ENCODE results near the gene ZBTB7C.

The ZBTB7C gene

DNA sequence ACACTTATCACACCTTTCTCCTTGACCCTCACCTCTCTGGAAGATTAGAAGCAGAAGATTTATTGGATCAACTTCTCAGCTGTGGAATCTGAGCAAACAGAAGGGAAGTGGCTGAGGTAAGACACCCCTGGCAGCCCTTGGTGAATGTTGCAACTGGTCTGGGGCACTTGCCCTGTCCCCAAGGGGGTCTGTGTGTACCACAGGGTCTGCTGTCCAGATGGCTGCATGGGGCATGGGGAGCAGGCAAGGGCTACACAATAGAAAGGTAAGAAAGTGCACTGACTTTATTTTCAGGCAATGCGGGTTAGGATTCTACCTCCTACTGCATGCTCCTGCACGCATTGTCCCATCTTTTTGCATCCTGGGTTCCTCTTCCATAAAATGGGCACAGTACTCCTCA is 240.3 kb downstream of the ZBTB7C start (continued):
- TF ChIP-seq MZF1 (tag by site-specific recombination; IDR thresholded peaks at IDR 0.05; ENCODE audit: borderline replicate concordance) (no peak), KLF10 (tag by site-specific recombination; IDR thresholded peaks at IDR 0.05) (no peak), SP2 (tag by site-specific recombination; IDR thresholded peaks at IDR 0.05) (no peak), REPIN1 (tag by site-specific recombination; IDR thresholded peaks at IDR 0.05; ENCODE audit: low read depth) (no peak), ZNF654 (tag by site-specific recombination; IDR thresholded peaks at IDR 0.05; ENCODE audit: low read depth) (no peak), TCF7L2 (IDR thresholded peaks at IDR 0.05; ENCODE audit: borderline replicate concordance, low read depth, low read length) (no peak)
- TF ChIP-seq, protein P1, sequence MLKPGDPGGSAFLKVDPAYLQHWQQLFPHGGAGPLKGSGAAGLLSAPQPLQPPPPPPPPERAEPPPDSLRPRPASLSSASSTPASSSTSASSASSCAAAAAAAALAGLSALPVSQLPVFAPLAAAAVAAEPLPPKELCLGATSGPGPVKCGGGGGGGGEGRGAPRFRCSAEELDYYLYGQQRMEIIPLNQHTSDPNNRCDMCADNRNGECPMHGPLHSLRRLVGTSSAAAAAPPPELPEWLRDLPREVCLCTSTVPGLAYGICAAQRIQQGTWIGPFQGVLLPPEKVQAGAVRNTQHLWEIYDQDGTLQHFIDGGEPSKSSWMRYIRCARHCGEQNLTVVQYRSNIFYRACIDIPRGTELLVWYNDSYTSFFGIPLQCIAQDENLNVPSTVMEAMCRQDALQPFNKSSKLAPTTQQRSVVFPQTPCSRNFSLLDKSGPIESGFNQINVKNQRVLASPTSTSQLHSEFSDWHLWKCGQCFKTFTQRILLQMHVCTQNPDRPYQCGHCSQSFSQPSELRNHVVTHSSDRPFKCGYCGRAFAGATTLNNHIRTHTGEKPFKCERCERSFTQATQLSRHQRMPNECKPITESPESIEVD (tag by site-specific recombination; IDR thresholded peaks at IDR 0.05) = no peak

DNA sequence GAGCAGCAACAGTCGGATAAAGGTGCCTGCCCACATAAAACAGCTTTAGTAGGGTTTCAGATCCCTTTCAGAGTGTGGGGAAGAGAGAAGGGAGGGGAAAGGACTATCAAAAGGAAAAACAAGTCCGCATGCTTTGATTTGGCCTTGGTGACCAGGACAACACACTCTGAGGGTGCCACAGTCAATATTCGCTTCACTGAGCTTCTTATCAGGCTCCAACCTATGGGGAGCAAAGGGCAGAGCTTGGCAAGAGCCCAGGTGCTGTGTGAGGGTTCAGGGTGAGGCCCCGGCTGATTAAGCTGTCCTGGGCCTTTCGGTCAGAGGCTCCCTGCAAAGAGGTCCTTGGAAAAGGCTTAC is 241.3 kb downstream of the ZBTB7C start:
- ChIA-PET CTCF (interaction anchor here (0.6 to 1.2 kb wide), 4 partner anchors 9 to 277 kb away, joined by 3 to 5 read pairs (median 3); no protein-coding TSS in a partner anchor), POLR2A (interaction anchor here (0.6 kb wide), 1 partner anchor 1023 kb away, joined by 3 read pairs; no protein-coding TSS in a partner anchor)
- Histone ChIP-seq H3K27ac (ENCODE audit: extremely low read depth, low read depth, low read length) (no peak overlapping the region), H3K4me1 (ENCODE audit: control insufficient read depth, insufficient read depth, low read length) (no peaks in the 10 kb centered on the region), H3K9me3 (ENCODE audit: control insufficient read depth, insufficient read depth, low read depth, low read length) (no peaks in the 10 kb centered on the region), H3K36me3 (ENCODE audit: control insufficient read depth in 2 of 2, insufficient read depth in 1 of 2, low read length in 2 of 2) (no peaks in the 10 kb centered on the region), H3K4me3 (ENCODE audit: low read depth, low read length) (no peak overlapping the region)
- TF ChIP-seq ZNF114 (tag by site-specific recombination; IDR thresholded peaks at IDR 0.05) (no peak), ZNF514 (tag by site-specific recombination; IDR thresholded peaks at IDR 0.05) (no peak), ZNF48 (tag by site-specific recombination; IDR thresholded peaks at IDR 0.05) (no peak), ZFP3 (tag by site-specific recombination; IDR thresholded peaks at IDR 0.05; ENCODE audit: low read depth) (no peak), ZNF24 (tag by site-specific recombination; IDR thresholded peaks at IDR 0.05) (no peak), ZNF530 (tag by site-specific recombination; IDR thresholded peaks at IDR 0.05; ENCODE audit: low read depth) (no peak), ZNF76 (tag by site-specific recombination; IDR thresholded peaks at IDR 0.05; ENCODE audit: borderline replicate concordance, low read depth) (no peak), ZFP37 (tag by site-specific recombination; IDR thresholded peaks at IDR 0.05) (no peak), ZSCAN16 (tag by site-specific recombination; IDR thresholded peaks at IDR 0.05) (no peak), ZNF768 (tag by site-specific recombination; IDR thresholded peaks at IDR 0.05) (no peak), ZNF707 (tag by site-specific recombination; IDR thresholded peaks at IDR 0.05) (no peak), ZNF830 (tag by site-specific recombination; IDR thresholded peaks at IDR 0.05; ENCODE audit: low read depth) (no peak)
- TF ChIP-seq, protein P2, sequence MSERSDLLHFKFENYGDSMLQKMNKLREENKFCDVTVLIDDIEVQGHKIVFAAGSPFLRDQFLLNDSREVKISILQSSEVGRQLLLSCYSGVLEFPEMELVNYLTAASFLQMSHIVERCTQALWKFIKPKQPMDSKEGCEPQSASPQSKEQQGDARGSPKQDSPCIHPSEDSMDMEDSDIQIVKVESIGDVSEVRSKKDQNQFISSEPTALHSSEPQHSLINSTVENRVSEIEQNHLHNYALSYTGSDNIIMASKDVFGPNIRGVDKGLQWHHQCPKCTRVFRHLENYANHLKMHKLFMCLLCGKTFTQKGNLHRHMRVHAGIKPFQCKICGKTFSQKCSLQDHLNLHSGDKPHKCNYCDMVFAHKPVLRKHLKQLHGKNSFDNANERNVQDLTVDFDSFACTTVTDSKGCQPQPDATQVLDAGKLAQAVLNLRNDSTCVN (tag by site-specific recombination; optimal IDR thresholded peaks at IDR 0.05) = no peak
- TF ChIP-seq, protein P3, sequence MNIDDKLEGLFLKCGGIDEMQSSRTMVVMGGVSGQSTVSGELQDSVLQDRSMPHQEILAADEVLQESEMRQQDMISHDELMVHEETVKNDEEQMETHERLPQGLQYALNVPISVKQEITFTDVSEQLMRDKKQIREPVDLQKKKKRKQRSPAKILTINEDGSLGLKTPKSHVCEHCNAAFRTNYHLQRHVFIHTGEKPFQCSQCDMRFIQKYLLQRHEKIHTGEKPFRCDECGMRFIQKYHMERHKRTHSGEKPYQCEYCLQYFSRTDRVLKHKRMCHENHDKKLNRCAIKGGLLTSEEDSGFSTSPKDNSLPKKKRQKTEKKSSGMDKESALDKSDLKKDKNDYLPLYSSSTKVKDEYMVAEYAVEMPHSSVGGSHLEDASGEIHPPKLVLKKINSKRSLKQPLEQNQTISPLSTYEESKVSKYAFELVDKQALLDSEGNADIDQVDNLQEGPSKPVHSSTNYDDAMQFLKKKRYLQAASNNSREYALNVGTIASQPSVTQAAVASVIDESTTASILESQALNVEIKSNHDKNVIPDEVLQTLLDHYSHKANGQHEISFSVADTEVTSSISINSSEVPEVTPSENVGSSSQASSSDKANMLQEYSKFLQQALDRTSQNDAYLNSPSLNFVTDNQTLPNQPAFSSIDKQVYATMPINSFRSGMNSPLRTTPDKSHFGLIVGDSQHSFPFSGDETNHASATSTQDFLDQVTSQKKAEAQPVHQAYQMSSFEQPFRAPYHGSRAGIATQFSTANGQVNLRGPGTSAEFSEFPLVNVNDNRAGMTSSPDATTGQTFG (tag by site-specific recombination; IDR thresholded peaks at IDR 0.05; ENCODE audit: borderline replicate concordance) = no peak
- TF ChIP-seq, protein P4, sequence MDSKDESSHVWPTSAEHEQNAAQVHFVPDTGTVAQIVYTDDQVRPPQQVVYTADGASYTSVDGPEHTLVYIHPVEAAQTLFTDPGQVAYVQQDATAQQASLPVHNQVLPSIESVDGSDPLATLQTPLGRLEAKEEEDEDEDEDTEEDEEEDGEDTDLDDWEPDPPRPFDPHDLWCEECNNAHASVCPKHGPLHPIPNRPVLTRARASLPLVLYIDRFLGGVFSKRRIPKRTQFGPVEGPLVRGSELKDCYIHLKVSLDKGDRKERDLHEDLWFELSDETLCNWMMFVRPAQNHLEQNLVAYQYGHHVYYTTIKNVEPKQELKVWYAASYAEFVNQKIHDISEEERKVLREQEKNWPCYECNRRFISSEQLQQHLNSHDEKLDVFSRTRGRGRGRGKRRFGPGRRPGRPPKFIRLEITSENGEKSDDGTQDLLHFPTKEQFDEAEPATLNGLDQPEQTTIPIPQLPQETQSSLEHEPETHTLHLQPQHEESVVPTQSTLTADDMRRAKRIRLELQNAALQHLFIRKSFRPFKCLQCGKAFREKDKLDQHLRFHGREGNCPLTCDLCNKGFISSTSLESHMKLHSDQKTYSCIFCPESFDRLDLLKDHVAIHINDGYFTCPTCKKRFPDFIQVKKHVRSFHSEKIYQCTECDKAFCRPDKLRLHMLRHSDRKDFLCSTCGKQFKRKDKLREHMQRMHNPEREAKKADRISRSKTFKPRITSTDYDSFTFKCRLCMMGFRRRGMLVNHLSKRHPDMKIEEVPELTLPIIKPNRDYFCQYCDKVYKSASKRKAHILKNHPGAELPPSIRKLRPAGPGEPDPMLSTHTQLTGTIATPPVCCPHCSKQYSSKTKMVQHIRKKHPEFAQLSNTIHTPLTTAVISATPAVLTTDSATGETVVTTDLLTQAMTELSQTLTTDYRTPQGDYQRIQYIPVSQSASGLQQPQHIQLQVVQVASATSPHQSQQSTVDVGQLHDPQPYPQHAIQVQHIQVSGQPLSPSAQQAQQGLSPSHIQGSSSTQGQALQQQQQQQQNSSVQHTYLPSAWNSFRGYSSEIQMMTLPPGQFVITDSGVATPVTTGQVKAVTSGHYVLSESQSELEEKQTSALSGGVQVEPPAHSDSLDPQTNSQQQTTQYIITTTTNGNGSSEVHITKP (tag by site-specific recombination; IDR thresholded peaks at IDR 0.05) = no peak
- TF ChIP-seq, protein P5, sequence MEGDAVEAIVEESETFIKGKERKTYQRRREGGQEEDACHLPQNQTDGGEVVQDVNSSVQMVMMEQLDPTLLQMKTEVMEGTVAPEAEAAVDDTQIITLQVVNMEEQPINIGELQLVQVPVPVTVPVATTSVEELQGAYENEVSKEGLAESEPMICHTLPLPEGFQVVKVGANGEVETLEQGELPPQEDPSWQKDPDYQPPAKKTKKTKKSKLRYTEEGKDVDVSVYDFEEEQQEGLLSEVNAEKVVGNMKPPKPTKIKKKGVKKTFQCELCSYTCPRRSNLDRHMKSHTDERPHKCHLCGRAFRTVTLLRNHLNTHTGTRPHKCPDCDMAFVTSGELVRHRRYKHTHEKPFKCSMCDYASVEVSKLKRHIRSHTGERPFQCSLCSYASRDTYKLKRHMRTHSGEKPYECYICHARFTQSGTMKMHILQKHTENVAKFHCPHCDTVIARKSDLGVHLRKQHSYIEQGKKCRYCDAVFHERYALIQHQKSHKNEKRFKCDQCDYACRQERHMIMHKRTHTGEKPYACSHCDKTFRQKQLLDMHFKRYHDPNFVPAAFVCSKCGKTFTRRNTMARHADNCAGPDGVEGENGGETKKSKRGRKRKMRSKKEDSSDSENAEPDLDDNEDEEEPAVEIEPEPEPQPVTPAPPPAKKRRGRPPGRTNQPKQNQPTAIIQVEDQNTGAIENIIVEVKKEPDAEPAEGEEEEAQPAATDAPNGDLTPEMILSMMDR (tag by site-specific recombination; IDR thresholded peaks at IDR 0.05) = no peak
- TF ChIP-seq, protein P6, sequence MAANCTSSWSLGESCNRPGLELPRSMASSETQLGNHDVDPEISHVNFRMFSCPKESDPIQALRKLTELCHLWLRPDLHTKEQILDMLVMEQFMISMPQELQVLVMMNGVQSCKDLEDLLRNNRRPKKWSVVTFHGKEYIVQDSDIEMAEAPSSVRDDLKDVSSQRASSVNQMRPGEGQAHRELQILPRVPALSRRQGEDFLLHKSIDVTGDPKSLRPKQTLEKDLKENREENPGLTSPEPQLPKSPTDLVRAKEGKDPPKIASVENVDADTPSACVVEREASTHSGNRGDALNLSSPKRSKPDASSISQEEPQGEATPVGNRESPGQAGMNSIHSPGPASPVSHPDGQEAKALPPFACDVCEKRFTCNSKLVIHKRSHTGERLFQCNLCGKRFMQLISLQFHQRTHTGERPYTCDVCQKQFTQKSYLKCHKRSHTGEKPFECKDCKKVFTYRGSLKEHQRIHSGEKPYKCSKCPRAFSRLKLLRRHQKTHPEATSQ (tag by site-specific recombination; IDR thresholded peaks at IDR 0.05) = no peak
